HG02798 (cell line): Measurements from ENCODE around the gene FBLIM1.

Experiments used
- ATAC-seq: cut with Tn5 transposase; IDR thresholded peaks from one replicate; pipeline ENCODE4 v1.9.1; 2021; ENCODE audit warnings: mild to moderate bottlenecking; ENCODE audit not compliant: unreplicated experiment, poor library complexity

The FBLIM1 gene

DNA sequence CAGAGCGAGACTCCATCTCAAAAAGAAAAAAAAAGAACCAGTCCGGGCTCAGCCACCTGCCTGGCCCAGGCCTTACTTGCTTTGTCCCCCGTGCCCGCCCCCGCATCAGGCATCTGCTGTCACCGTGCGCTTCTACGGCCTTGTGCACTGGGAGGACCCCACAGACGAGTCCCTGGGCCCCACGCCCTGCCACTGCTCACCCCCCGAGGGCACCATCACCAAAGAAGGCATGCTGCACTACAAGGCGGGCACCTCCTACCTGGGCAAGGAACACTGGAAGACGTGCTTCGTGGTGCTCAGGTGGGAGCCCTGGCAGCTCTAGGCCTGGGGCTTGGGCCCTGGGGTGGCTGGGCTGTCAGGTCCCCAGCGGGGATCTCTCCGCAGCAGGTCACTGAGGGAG lies 28.2 kb upstream of the FBLIM1 start:
- no peak for ATAC-seq

GRCh38 chr1:15730936-15731335 lies 27.7 kb upstream of the FBLIM1 start:
- no peak for ATAC-seq

DNA sequence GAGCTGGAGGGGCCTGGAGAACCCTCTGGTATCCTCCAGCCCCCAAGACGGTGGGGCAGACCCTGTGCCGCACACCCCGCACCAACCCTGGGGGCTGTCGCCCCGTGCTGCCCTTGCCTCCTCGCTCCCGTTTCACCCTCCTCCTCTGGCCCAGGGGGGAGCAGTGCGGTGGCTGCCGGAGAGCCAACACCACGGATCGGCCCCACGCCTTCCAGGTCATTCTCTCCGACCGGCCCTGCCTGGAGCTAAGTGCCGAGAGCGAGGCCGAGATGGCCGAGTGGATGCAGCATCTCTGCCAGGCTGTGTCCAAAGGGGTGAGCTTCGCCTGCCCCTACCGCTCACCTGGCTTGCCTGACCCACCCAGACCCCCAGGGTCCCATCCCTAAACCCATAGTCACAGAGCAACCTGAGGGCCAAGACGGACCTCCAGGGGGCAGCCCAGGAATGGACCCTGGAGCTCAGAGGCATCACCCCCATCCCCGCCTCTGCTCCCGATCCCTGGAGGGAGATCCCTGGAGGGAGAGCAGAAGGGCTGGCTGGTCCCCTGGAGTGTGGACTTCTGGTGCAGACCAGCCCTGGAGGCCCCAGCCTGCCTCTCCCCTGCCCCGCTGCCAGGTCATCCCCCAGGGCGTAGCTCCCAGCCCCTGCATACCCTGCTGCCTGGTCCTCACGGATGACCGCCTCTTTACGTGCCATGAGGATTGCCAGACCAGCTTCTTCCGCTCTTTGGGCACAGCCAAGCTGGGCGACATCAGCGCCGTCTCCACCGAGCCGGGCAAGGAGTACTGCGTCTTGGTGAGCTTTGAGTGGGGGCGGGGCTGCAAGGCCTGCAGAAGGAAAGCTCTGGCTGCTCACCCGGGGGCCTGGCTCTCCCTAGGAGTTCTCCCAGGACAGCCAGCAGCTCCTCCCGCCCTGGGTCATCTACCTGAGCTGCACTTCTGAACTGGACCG lies 26.6 kb upstream of the FBLIM1 start:
- ATAC-seq, result no peak

- ATAC-seq, result no peak
Measured at GRCh38 chr1:15732686-15733081, 25.9 kb upstream of the FBLIM1 start.

DNA sequence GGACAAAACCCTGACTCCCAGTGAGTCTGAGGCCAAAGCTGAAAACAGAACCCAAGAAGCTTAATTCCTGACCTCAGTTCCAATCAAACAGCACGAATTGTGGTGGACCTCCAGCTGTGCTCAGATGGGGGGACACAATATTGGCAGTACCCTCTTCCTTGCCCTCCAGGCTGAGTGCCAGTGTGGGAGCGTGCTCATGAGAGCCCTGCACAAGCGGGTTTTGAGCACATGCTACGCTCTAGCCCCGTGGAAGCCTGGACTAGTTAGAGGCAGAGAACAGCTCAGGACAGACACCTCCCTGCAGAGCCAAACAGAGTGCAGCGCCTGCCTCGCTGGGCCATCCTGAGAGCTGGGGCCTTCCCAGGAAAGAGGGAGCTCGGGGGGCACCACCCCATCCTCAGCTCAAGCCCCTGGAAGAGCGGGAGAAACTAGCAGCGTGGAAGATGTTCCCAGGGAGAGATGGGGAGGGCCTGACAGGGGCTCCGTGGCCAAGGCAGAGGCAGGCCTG lies 25.3 kb upstream of the FBLIM1 start:
- ATAC-seq, result no peak

GRCh38 chr1:15733726-15734226 lies 24.8 kb upstream of the FBLIM1 start:
- no peak for ATAC-seq

- ATAC-seq, result no peak
Measured at GRCh38 chr1:15734296-15734695, 24.3 kb upstream of the FBLIM1 start.

GRCh38 chr1:15734901-15735300 lies 23.7 kb upstream of the FBLIM1 start:
- no peak for ATAC-seq

DNA sequence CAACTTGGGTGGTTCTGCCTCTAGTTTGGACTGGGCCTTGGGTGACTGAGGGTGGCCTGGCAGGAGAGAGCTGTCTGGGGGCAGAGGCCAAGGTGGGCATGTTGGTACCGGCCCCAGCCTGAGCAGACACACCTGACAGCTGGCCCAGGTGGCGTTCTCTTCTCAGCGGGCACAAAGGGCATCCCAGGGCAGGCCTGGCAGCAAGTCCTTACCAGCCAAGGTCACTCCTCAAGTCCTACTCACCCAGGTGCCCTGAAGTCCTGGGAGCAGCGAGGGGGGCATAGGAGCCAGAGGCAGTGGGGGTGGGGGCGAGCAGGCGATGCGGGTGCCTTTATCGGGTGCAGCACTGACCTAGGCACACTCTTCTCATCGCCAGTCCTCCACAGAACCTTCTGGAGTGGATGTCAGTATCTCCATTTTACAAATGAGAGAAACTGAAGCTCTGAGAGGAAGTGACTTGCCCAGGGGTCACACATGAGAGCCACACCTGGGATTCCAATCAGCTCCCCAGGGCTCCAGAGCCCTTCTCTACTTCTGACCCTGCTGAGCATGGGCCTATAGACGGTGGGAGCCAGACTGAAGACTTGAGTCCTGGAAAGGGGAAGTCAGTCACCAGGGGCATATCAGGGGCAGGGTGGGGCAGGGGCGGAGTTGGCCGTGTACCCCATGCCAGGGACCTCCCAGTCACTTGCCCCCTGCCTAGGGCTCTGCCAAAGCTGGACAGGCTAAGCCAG lies 23.1 kb upstream of the FBLIM1 start:
- ATAC-seq, result no peak

GRCh38 chr1:15736038-15736891 lies 22.3 kb upstream of the FBLIM1 start, which contains the start of gene SLC25A34:
SLC25A34 (plus strand) TSS chr1:15736258; CDS start chr1:15736486, 228 bp downstream.
- no peak for ATAC-seq

- ATAC-seq, result no peak
Measured at GRCh38 chr1:15736892-15737261, 21.7 kb upstream of the FBLIM1 start.

DNA sequence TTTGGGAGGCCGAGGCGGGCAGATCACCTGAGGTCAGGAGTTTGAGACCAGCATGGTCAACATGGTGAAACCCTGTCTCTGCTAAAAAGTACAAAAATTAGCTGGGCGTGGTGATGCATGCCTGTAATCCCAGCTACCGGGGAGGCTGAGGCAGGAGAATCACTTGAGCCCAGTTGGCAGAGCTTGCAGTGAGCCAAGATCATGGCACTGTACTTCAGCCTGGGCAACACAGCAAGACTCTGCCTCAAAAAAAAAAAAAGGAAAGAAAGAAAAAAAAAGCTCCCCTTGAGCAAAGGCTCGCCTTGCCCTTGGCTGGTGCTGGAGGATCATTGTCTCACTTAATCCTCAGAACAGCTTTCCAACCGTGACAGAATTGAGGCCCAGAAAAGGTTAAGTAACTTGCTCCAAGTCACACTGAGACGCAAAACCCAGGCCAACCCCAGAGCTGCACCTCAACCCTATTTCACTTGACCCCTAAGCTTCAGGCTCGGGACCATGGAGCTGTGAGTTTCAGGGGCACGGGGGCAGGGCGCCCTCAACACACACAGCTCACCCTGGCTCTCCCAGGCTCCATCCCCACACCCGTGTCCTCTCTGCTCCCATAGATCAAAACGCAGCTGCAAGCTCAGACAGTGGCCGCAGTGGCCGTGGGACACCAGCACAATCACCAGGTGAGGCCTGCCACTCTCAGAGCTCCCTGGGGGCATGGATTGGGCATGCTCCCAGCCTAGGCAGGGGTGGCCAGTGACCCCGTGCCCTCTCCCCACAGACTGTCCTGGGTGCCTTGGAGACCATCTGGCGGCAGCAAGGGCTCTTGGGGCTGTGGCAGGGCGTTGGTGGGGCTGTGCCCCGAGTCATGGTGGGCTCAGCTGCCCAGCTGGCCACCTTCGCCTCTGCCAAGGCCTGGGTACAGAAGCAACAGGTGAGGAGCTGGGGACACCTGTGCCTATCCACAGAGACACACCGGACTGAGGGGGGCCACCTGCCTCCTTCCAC lies 21.0 kb upstream of the FBLIM1 start:
- ATAC-seq, result no peak

- ATAC-seq, result no peak
Measured at GRCh38 chr1:15738416-15739113, 20.0 kb upstream of the FBLIM1 start.

- no peak for ATAC-seq
Measured at GRCh38 chr1:15739259-15739658, 19.3 kb upstream of the FBLIM1 start.

DNA sequence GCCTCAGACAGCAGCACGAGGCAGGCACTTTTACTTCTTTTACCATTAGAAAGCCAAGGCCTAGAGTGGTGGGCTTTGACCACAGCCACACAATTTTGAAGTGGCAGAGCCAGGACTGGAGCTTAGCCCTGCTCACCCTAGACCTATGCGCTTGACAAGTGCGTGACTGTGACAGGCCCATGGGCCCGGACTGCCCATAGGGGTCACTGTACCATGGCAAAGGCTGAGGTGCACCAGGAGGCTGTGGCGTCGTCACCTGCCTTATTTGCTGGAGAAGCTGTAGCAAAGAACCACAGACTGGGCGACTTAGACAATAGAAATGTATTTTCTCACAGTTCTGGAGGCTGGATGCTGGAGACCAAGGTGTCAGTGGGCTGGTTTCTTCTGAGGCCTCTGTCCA lies 18.9 kb upstream of the FBLIM1 start:
- ATAC-seq, result no peak

- ATAC-seq, result peak; percentile 52
Measured at GRCh38 chr1:15740924-15741850, 17.4 kb upstream of the FBLIM1 start.

- ATAC-seq, result no peak
Measured at GRCh38 chr1:15742339-15742801, 16.2 kb upstream of the FBLIM1 start, which contains the start of gene TMEM82. TMEM82 (plus strand) TSS chr1:15742499; CDS start chr1:15742560, 61 bp downstream.
